WTC11 (cell line): ENCODE data around the gene COBLL1. TPM values are rescaled to one million over a fixed set of nuclear protein-coding genes. Genes with fewer than 3 reads are reported as not detected.

Experiments
- ATAC-seq: fragments of 200-7000 bp; cut with Tn5 transposase; 2 replicates; pipeline ENCODE4 v1.10.0; 2021; ENCODE audit warnings: mild to moderate bottlenecking, moderate library complexity
- CTCF ChIA-PET: fragments of 300-600 bp; sonication (Branson Sonifier 250); formaldehyde crosslinking; loops from one replicate; lab custom pipeline; 2021; ENCODE audit warnings: antibody characterized with exemption; lab: Charles Lee
- POLR2A ChIA-PET: fragments of 350-600 bp; sonication (Branson Sonifier 250); formaldehyde crosslinking; loops from one replicate; lab custom pipeline; 2021; ENCODE audit warnings: antibody characterized with exemption; lab: Charles Lee
- DNase-seq: peaks from one replicate; pipeline ENCODE4 v3.0.0; 2021; ENCODE audit warnings: low spot score
- H3K27ac Mint-ChIP-seq: 2 replicates; pipeline ENCODE4 v1.8.0; 2021; ENCODE audit warnings: mixed read lengths
- H3K27me3 Mint-ChIP-seq: 2 replicates; pipeline ENCODE4 v1.8.0; 2021; ENCODE audit warnings: low read depth, mild to moderate bottlenecking, moderate library complexity, mixed read lengths
- H3K36me3 Mint-ChIP-seq: 2 replicates; pipeline ENCODE4 v1.8.0; 2021; ENCODE audit warnings: mixed read lengths
- H3K4me1 Mint-ChIP-seq: 2 replicates; pipeline ENCODE4 v1.8.0; 2022; ENCODE audit warnings: mixed read lengths
- H3K4me3 Mint-ChIP-seq: 2 replicates; pipeline ENCODE4 v1.8.0; 2021; ENCODE audit warnings: mild to moderate bottlenecking, moderate library complexity, mixed read lengths
- H3K9me3 Mint-ChIP-seq: 2 replicates; pipeline ENCODE4 v1.8.0; 2021; ENCODE audit warnings: mixed read lengths
- FOXP4 ChIP-seq: sonication (generic); formaldehyde crosslinking; IDR thresholded peaks from 2 replicates; pipeline ENCODE4 v1.8.0; 2022; ENCODE audit warnings: mild to moderate bottlenecking, missing genetic modification reagents
- GABPB1 ChIP-seq: sonication (generic); formaldehyde crosslinking; IDR thresholded peaks from 2 replicates; pipeline ENCODE4 v1.8.1; 2023; ENCODE audit warnings: mild to moderate bottlenecking, missing genetic modification reagents
- HMGA2 ChIP-seq: fragments of 250-450 bp; sonication (Bioruptor Pico); IDR thresholded peaks from 2 replicates; pipeline ENCODE4 v1.4.0; 2021; ENCODE audit warnings: mild to moderate bottlenecking, moderate library complexity
- JAZF1 ChIP-seq: fragments of 250-450 bp; sonication (Bioruptor Pico); IDR thresholded peaks from 2 replicates; pipeline ENCODE4 v1.9.0; 2021; ENCODE audit warnings: moderate library complexity, mild to moderate bottlenecking, inconsistent platforms
- MAX ChIP-seq: sonication (generic); formaldehyde crosslinking; IDR thresholded peaks from 2 replicates; pipeline ENCODE4 v1.8.0; 2022; ENCODE audit warnings: mild to moderate bottlenecking, missing genetic modification reagents
- NR1H2 ChIP-seq: sonication (generic); formaldehyde crosslinking; IDR thresholded peaks from 2 replicates; pipeline ENCODE4 v1.9.0; 2021; ENCODE audit warnings: mild to moderate bottlenecking, moderate library complexity, missing genetic modification reagents
- STAT6 ChIP-seq: sonication (generic); formaldehyde crosslinking; conservative IDR thresholded peaks from 2 replicates; pipeline ENCODE4 v1.8.1; 2023; ENCODE audit warnings: mild to moderate bottlenecking, low read depth, missing genetic modification reagents, moderate library complexity
- ZBTB21 ChIP-seq: sonication (generic); formaldehyde crosslinking; IDR thresholded peaks from 2 replicates; pipeline ENCODE4 v1.8.1; 2023; ENCODE audit warnings: mild to moderate bottlenecking, missing genetic modification reagents, borderline replicate concordance
- ZBTB43 ChIP-seq: sonication (generic); formaldehyde crosslinking; IDR thresholded peaks from 2 replicates; pipeline ENCODE4 v1.8.1; 2023; ENCODE audit warnings: mild to moderate bottlenecking, missing genetic modification reagents
- ZNF263 ChIP-seq: sonication (generic); formaldehyde crosslinking; IDR thresholded peaks from 2 replicates; pipeline ENCODE4 v1.8.1; 2022; ENCODE audit warnings: low read depth, mild to moderate bottlenecking, moderate library complexity, missing genetic modification reagents
- ZNF425 ChIP-seq: fragments of 250-450 bp; sonication (Bioruptor Pico); conservative IDR thresholded peaks from 2 replicates; pipeline ENCODE4 v1.9.0; 2021; ENCODE audit warnings: mild to moderate bottlenecking
- ZNF512 ChIP-seq: sonication (generic); formaldehyde crosslinking; IDR thresholded peaks from 2 replicates; pipeline ENCODE4 v1.8.1; 2022; ENCODE audit warnings: missing genetic modification reagents, borderline replicate concordance
- ZSCAN18 ChIP-seq: fragments of 250-450 bp; sonication (Bioruptor Pico); IDR thresholded peaks from 2 replicates; pipeline ENCODE4 v2.1.2; 2022; ENCODE audit warnings: mild to moderate bottlenecking, moderate library complexity
- total RNA-seq: library from RNA; stranded (reverse); gene quantifications from 3 replicates; pipeline ENCODE4 v1.2.3, GENCODE V29; 2021
- TF ChIP-seq, protein P1 (sequence below): sonication (generic); formaldehyde crosslinking; IDR thresholded peaks from 2 replicates; pipeline ENCODE4 v1.8.0; 2022; ENCODE audit warnings: missing genetic modification reagents
- TF ChIP-seq, protein P2 (sequence below): sonication (generic); formaldehyde crosslinking; IDR thresholded peaks from 2 replicates; pipeline ENCODE4 v1.8.1; 2022; ENCODE audit warnings: low read depth, missing genetic modification reagents, borderline replicate concordance

COBLL1 gene
- total RNA-seq, 1 experiment from 2014 or later: 5.8 TPM

- Mint-ChIP-seq H3K4me1 (peaks cover 3% of the 10 kb centered on the region; the same call in 1 of the 2 replicates), H3K4me3 (no peak overlapping the region), H3K27me3 (no peaks in the 10 kb centered on the region), H3K36me3 (no peaks in the 10 kb centered on the region), H3K27ac (no peak overlapping the region), H3K9me3 (no peaks in the 10 kb centered on the region)
- POLR2A ChIA-PET: no interaction called here
- ATAC-seq: no peak
- CTCF ChIA-PET: no interaction called here
- DNase-seq: no peak
- TF ChIP-seq, protein P1, sequence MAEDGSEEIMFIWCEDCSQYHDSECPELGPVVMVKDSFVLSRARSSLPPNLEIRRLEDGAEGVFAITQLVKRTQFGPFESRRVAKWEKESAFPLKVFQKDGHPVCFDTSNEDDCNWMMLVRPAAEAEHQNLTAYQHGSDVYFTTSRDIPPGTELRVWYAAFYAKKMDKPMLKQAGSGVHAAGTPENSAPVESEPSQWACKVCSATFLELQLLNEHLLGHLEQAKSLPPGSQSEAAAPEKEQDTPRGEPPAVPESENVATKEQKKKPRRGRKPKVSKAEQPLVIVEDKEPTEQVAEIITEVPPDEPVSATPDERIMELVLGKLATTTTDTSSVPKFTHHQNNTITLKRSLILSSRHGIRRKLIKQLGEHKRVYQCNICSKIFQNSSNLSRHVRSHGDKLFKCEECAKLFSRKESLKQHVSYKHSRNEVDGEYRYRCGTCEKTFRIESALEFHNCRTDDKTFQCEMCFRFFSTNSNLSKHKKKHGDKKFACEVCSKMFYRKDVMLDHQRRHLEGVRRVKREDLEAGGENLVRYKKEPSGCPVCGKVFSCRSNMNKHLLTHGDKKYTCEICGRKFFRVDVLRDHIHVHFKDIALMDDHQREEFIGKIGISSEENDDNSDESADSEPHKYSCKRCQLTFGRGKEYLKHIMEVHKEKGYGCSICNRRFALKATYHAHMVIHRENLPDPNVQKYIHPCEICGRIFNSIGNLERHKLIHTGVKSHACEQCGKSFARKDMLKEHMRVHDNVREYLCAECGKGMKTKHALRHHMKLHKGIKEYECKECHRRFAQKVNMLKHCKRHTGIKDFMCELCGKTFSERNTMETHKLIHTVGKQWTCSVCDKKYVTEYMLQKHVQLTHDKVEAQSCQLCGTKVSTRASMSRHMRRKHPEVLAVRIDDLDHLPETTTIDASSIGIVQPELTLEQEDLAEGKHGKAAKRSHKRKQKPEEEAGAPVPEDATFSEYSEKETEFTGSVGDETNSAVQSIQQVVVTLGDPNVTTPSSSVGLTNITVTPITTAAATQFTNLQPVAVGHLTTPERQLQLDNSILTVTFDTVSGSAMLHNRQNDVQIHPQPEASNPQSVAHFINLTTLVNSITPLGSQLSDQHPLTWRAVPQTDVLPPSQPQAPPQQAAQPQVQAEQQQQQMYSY: no peak
- TF ChIP-seq ZSCAN18 (CRISPR knock-in tag) (no peak), GABPB1 (CRISPR knock-in tag) (no peak), ZNF263 (CRISPR knock-in tag) (no peak), FOXP4 (CRISPR knock-in tag) (no peak), ZBTB43 (CRISPR knock-in tag) (no peak), MAX (no peak), NR1H2 (CRISPR knock-in tag) (no peak), ZNF425 (CRISPR knock-in tag) (no peak), HMGA2 (no peak), ZBTB21 (no peak), JAZF1 (no peak), STAT6 (CRISPR knock-in tag) (no peak), ZNF512 (no peak)
- TF ChIP-seq, protein P2, sequence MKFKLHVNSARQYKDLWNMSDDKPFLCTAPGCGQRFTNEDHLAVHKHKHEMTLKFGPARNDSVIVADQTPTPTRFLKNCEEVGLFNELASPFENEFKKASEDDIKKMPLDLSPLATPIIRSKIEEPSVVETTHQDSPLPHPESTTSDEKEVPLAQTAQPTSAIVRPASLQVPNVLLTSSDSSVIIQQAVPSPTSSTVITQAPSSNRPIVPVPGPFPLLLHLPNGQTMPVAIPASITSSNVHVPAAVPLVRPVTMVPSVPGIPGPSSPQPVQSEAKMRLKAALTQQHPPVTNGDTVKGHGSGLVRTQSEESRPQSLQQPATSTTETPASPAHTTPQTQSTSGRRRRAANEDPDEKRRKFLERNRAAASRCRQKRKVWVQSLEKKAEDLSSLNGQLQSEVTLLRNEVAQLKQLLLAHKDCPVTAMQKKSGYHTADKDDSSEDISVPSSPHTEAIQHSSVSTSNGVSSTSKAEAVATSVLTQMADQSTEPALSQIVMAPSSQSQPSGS (CRISPR knock-in tag): no peak
Measured at GRCh38 chr2:164779383-164780057, 62.1 kb downstream of the COBLL1 start.
